HG03097 (cell line): ENCODE results near the gene PNKD.

ENCODE experiments used
- ATAC-seq: cut with Tn5 transposase; IDR thresholded peaks from one replicate; pipeline ENCODE4 v1.9.1; 2021; ENCODE audit not compliant: unreplicated experiment, low FRiP score

PNKD gene

GRCh38 chr2:218255446-218255845 lies 14.9 kb upstream of the PNKD start:
- ATAC-seq = no peak

- no peak for ATAC-seq
Observed at GRCh38 chr2:218256612-218257350, 13.5 kb upstream of the PNKD start.

GRCh38 chr2:218257390-218257981 lies 12.8 kb upstream of the PNKD start:
- ATAC-seq = peak; percentile 55

- no peak for ATAC-seq
Observed at GRCh38 chr2:218259099-218259961, 11.0 kb upstream of the PNKD start.

GRCh38 chr2:218260166-218260565 lies 10.2 kb upstream of the PNKD start:
- no peak for ATAC-seq

- ATAC-seq = no peak
Observed at GRCh38 chr2:218260742-218261422, 9.4 kb upstream of the PNKD start, which contains the start of gene GPBAR1. Gene GPBAR1 (plus strand): TSS chr2:218261015. CDS start chr2:218262725, 1,710 bp downstream.

- no peak for ATAC-seq
Observed at GRCh38 chr2:218261423-218262236, 8.7 kb upstream of the PNKD start.

- ATAC-seq = no peak
Observed at GRCh38 chr2:218262237-218262600, 8.1 kb upstream of the PNKD start.

- ATAC-seq = no peak
Observed at GRCh38 chr2:218262631-218263586, 7.4 kb upstream of the PNKD start.

GRCh38 chr2:218263817-218264641 lies 6.3 kb upstream of the PNKD start:
- no peak for ATAC-seq

- no peak for ATAC-seq
Observed at GRCh38 chr2:218264773-218265561, 5.4 kb upstream of the PNKD start.

- ATAC-seq = no peak
Observed at GRCh38 chr2:218265626-218266025, 4.7 kb upstream of the PNKD start.

- ATAC-seq = no peak
Observed at GRCh38 chr2:218266316-218266979, 3.9 kb upstream of the PNKD start.

GRCh38 chr2:218267259-218267658 lies 3.1 kb upstream of the PNKD start:
- no peak for ATAC-seq

- ATAC-seq = no peak
Observed at GRCh38 chr2:218270721-218271486, 585 bp downstream of the PNKD start.

- ATAC-seq = no peak
Observed at GRCh38 chr2:218271487-218271797, 1.1 kb downstream of the PNKD start.
